Breast epithelium (tissue), 3 donors: Measurements from ENCODE around the gene GLMN.
"Not testable (repeated sequence)": the region's sequence is repeated elsewhere in the genome, so short reads cannot be mapped to it uniquely, and the experiment has no call there.

Experiments used
- CTCF ChIP-seq, 3 donors: fragments of 450-650 bp; IDR thresholded peaks; one replicate each; pipeline ENCODE4 v1.5.1; 2016 to 2017; ENCODE audit warnings: antibody characterized with exemption in 3 of 3, mild to moderate bottlenecking in 3 of 3, moderate library complexity in 3 of 3
- POLR2A ChIP-seq: fragments of 450-650 bp; IDR thresholded peaks from one replicate; pipeline ENCODE4 v1.6.1; 2016; ENCODE audit warnings: antibody characterized with exemption, mild to moderate bottlenecking, moderate library complexity
- POLR2AphosphoS5 ChIP-seq, 3 donors: sonication (generic); formaldehyde crosslinking; IDR thresholded peaks; one replicate each; pipeline ENCODE4 v1.6.1; 2017; ENCODE audit warnings: antibody characterized with exemption in 3 of 3

GRCh38 chr1:92254714-92255113, 44.1 kb downstream of the GLMN start:
- not testable (repeated sequence) for TF ChIP-seq CTCF (IDR thresholded peaks at IDR 0.05); POLR2AphosphoS5 (IDR thresholded peaks at IDR 0.05); POLR2A
